HepG2 (cell line): ENCODE results near the gene CBFA2T2. TPM values are rescaled to one million over a fixed set of nuclear protein-coding genes. Genes with fewer than 3 reads are reported as not detected.

Experiments
- EEA1 ChIP-seq: sonication (generic); formaldehyde crosslinking; IDR thresholded peaks from 2 replicates; pipeline ENCODE4 v1.5.1; 2020; ENCODE audit warnings: mild to moderate bottlenecking, missing genetic modification reagents, borderline replicate concordance
- EZH2 ChIP-seq: conservative IDR thresholded peaks from 2 replicates; pipeline ENCODE4 v1.6.1; 2012; ENCODE audit warnings: mild to moderate bottlenecking, low read depth, low read length, moderate library complexity
- FOXJ3 ChIP-seq: sonication (generic); formaldehyde crosslinking; IDR thresholded peaks from 2 replicates; pipeline ENCODE4 v1.4.0; 2020; ENCODE audit warnings: missing genetic modification reagents, mild to moderate bottlenecking, borderline replicate concordance
- HNF1B ChIP-seq: sonication (generic); formaldehyde crosslinking; IDR thresholded peaks from 2 replicates; pipeline ENCODE4 v1.5.1; 2020; ENCODE audit warnings: mild to moderate bottlenecking, moderate library complexity, missing genetic modification reagents
- IKZF1 ChIP-seq: fragments of 450-650 bp; IDR thresholded peaks from 2 replicates; pipeline ENCODE4 v1.7.1; 2016
- KLF11 ChIP-seq: IDR thresholded peaks from 2 replicates; pipeline ENCODE4 v1.6.1; 2016; ENCODE audit warnings: missing compliant biosample characterization
- KLF6 ChIP-seq: IDR thresholded peaks from 2 replicates; pipeline ENCODE4 v1.8.0; 2016; ENCODE audit warnings: missing biosample characterization, missing genetic modification reagents
- MAF1 ChIP-seq: sonication (generic); formaldehyde crosslinking; IDR thresholded peaks from 2 replicates; pipeline ENCODE4 v1.5.0; 2020; ENCODE audit warnings: missing genetic modification reagents, borderline replicate concordance
- MXD1 ChIP-seq: sonication (generic); formaldehyde crosslinking; IDR thresholded peaks from 2 replicates; pipeline ENCODE4 v1.4.0; 2020; ENCODE audit warnings: mild to moderate bottlenecking, missing genetic modification reagents
- MXI1 ChIP-seq: IDR thresholded peaks from 3 replicates; pipeline ENCODE4 v1.6.1; 2012; ENCODE audit warnings: low read depth, low read length, inconsistent platforms, borderline replicate concordance
- NR2F6 ChIP-seq, 2 experiments: IDR thresholded peaks; 2 replicates each; pipeline ENCODE4 v1.6.1; 2016; ENCODE audit warnings: antibody characterized with exemption in 1 of 2, mild to moderate bottlenecking in 1 of 2
- PAX8 ChIP-seq: sonication (generic); formaldehyde crosslinking; IDR thresholded peaks from 2 replicates; pipeline ENCODE4 v1.8.0; 2022; ENCODE audit warnings: mild to moderate bottlenecking, missing genetic modification reagents, borderline replicate concordance
- RBAK ChIP-seq: sonication (generic); formaldehyde crosslinking; IDR thresholded peaks from 2 replicates; pipeline ENCODE4 v1.5.1; 2020; ENCODE audit warnings: mild to moderate bottlenecking, missing genetic modification reagents
- RBM39 ChIP-seq: fragments of 200-400 bp; formaldehyde crosslinking; IDR thresholded peaks from one replicate; pipeline ENCODE4 v1.6.1; 2018; ENCODE audit warnings: antibody characterized with exemption, mild to moderate bottlenecking, low read depth, low read length; ENCODE audit not compliant: poor library complexity, severe bottlenecking
- RELA ChIP-seq: sonication (generic); formaldehyde crosslinking; IDR thresholded peaks from 2 replicates; pipeline ENCODE4 v1.4.0; 2020; ENCODE audit warnings: missing genetic modification reagents
- RFXANK ChIP-seq: IDR thresholded peaks from 2 replicates; pipeline ENCODE4 v1.6.1; 2016
- SNAI1 ChIP-seq: sonication (generic); formaldehyde crosslinking; IDR thresholded peaks from 2 replicates; pipeline ENCODE4 v1.5.0; 2020; ENCODE audit warnings: mild to moderate bottlenecking, missing genetic modification reagents, borderline replicate concordance
- SRSF9 ChIP-seq: fragments of 200-400 bp; formaldehyde crosslinking; IDR thresholded peaks from 2 replicates; pipeline ENCODE4 v1.6.1; 2018; ENCODE audit warnings: borderline replicate concordance, mild to moderate bottlenecking, low read depth, low read length; ENCODE audit not compliant: insufficient read depth, poor library complexity, severe bottlenecking
- TFDP2 ChIP-seq: sonication (generic); formaldehyde crosslinking; IDR thresholded peaks from 2 replicates; pipeline ENCODE4 v1.4.0; 2020; ENCODE audit warnings: missing genetic modification reagents
- YY1 ChIP-seq: IDR thresholded peaks from 2 replicates; pipeline ENCODE4 v1.6.1; 2011; ENCODE audit warnings: low read length, low read depth, moderate library complexity, mild to moderate bottlenecking; ENCODE audit not compliant: insufficient read depth, insufficient replicate concordance
- ZC3H13 ChIP-seq: sonication (generic); formaldehyde crosslinking; IDR thresholded peaks from 2 replicates; pipeline ENCODE4 v1.8.1; 2023; ENCODE audit warnings: mild to moderate bottlenecking, missing genetic modification reagents, moderate library complexity
- ZEB1 ChIP-seq: IDR thresholded peaks from 2 replicates; pipeline ENCODE4 v1.6.1; 2012; ENCODE audit warnings: mild to moderate bottlenecking, low read depth, inconsistent platforms; ENCODE audit not compliant: insufficient replicate concordance
- ZFP41 ChIP-seq: sonication (generic); formaldehyde crosslinking; IDR thresholded peaks from 2 replicates; pipeline ENCODE4 v1.4.0; 2020; ENCODE audit warnings: mild to moderate bottlenecking, missing genetic modification reagents, borderline replicate concordance
- ZNF180 ChIP-seq: sonication (generic); formaldehyde crosslinking; IDR thresholded peaks from 2 replicates; pipeline ENCODE4 v1.4.0; 2020; ENCODE audit warnings: low read depth, missing genetic modification reagents, borderline replicate concordance
- ZNF276 ChIP-seq: sonication (generic); formaldehyde crosslinking; IDR thresholded peaks from 2 replicates; pipeline ENCODE4 v1.4.0; 2020; ENCODE audit warnings: mild to moderate bottlenecking, low read depth, missing genetic modification reagents
- ZNF75D ChIP-seq: sonication (generic); formaldehyde crosslinking; IDR thresholded peaks from 2 replicates; pipeline ENCODE4 v1.8.1; 2023; ENCODE audit warnings: missing genetic modification reagents, mild to moderate bottlenecking, borderline replicate concordance
- ZSCAN9 ChIP-seq: IDR thresholded peaks from 2 replicates; pipeline ENCODE4 v1.6.1; 2016; ENCODE audit warnings: borderline replicate concordance
- polyA plus RNA-seq, 8 experiments: library from polyadenylated mRNA; depleted of rRNA in 3 of 8; stranded (reverse) in 7 of 8; unstranded in 1 of 8; fragments of >200 nt; fragmentation: Illumina TruSeq in 4 of 8; extraction: Trizol in 4 of 8; gene quantifications; 2 replicates each; pipeline versions ENCODE4 v1.2.1 to v1.2.3, GENCODE V29; 2011 to 2016; ENCODE audit warnings: low read depth in 4 of 8, missing spikeins in 1 of 8, mixed read lengths in 1 of 8; ENCODE audit not compliant: insufficient read depth in 1 of 8
- total RNA-seq, 5 experiments: library from RNA; depleted of rRNA; stranded (reverse); fragments of >200 nt; fragmentation: Illumina TruSeq; extraction: Trizol; gene quantifications; 2 replicates each; pipeline ENCODE4 v1.2.3, GENCODE V29; 2016; ENCODE audit warnings: low read depth in 1 of 5

CBFA2T2 gene
- total and polyA plus RNA-seq, 2 of the 13 experiments (the other 11 are each of a cell fraction or from before 2014, with no cell fraction given), result 6.3 to 21.2 TPM

- TF ChIP-seq SRSF9, result no peak
- no peak for TF ChIP-seq RBAK
- TF ChIP-seq RBM39, result no peak
- TF ChIP-seq NR2F6 (IDR thresholded peaks at IDR 0.05), result no peak
- 0 out of 2 replicates have a peak, but pooled peaks have one; percentile 33 for TF ChIP-seq NR2F6 (CRISPR knock-in tag; IDR thresholded peaks at IDR 0.05)
- no peak for TF ChIP-seq ZC3H13 (CRISPR knock-in tag)
- TF ChIP-seq MAF1 (CRISPR knock-in tag), result no peak
- no peak for TF ChIP-seq EEA1 (CRISPR knock-in tag)
- no peak for TF ChIP-seq HNF1B (CRISPR knock-in tag)
- no peak for TF ChIP-seq MXD1 (CRISPR knock-in tag)
- no peak for TF ChIP-seq ZFP41 (CRISPR knock-in tag)
- no peak for TF ChIP-seq EZH2
- no peak for TF ChIP-seq ZNF276 (CRISPR knock-in tag)
- TF ChIP-seq PAX8 (CRISPR knock-in tag), result no peak
- TF ChIP-seq FOXJ3 (CRISPR knock-in tag), result no peak
- TF ChIP-seq KLF6, result no peak
- peak; percentile 71 for TF ChIP-seq YY1
- TF ChIP-seq IKZF1, result no peak
- no peak for TF ChIP-seq ZNF180 (CRISPR knock-in tag)
- peak; percentile 73; the same call in 1 of the 2 replicates for TF ChIP-seq RELA
- no peak for TF ChIP-seq ZNF75D (CRISPR knock-in tag)
- TF ChIP-seq MXI1, result no peak
- TF ChIP-seq ZSCAN9 (CRISPR knock-in tag), result peak; percentile 76; the same call in 1 of the 2 replicates
- TF ChIP-seq ZEB1, result no peak
- no peak for TF ChIP-seq RFXANK (CRISPR knock-in tag)
- no peak for TF ChIP-seq TFDP2 (CRISPR knock-in tag)
- TF ChIP-seq KLF11, result no peak
- no peak for TF ChIP-seq SNAI1 (CRISPR knock-in tag)
Observed at GRCh38 chr20:33554914-33555420, 65.1 kb downstream of the CBFA2T2 start (continued).
